Endodermal cell (in vitro differentiated cells): Measurements from ENCODE around the gene MECR. TPM values are rescaled to one million over a fixed set of nuclear protein-coding genes. Genes with fewer than 3 reads are reported as not detected.

ENCODE experiments used
- DNase-seq: peaks from one replicate; pipeline ENCODE4 v3.0.0-alpha.2; 2017
- H3K27ac ChIP-seq: 2 replicates; pipeline ENCODE4 v1.5.1; 2013; ENCODE audit warnings: mild to moderate bottlenecking, low read depth, low read length, moderate library complexity
- H3K27me3 ChIP-seq: 2 replicates; pipeline ENCODE4 v1.6.1; 2013; ENCODE audit warnings: mild to moderate bottlenecking, low read length, moderate library complexity; ENCODE audit not compliant: insufficient read depth, control insufficient read depth, poor library complexity, severe bottlenecking
- H3K36me3 ChIP-seq: 2 replicates; pipeline ENCODE4 v1.7.0; 2013; ENCODE audit warnings: mild to moderate bottlenecking, low read length, moderate library complexity; ENCODE audit not compliant: control insufficient read depth, insufficient read depth
- H3K4me1 ChIP-seq: one replicate; pipeline ENCODE4 v1.7.0; 2013; ENCODE audit warnings: low read length; ENCODE audit not compliant: control insufficient read depth, insufficient read depth
- H3K4me3 ChIP-seq: 2 replicates; pipeline ENCODE4 v1.5.1; 2013; ENCODE audit warnings: mild to moderate bottlenecking, low read length, moderate library complexity
- H3K9ac ChIP-seq: 2 replicates; pipeline ENCODE4 v1.6.1; 2013; ENCODE audit warnings: mild to moderate bottlenecking, low read length, moderate library complexity; ENCODE audit not compliant: poor library complexity, severe bottlenecking; ENCODE audit errors: extremely low read depth
- H3K9me3 ChIP-seq: 2 replicates; pipeline ENCODE4 v1.6.1; 2013; ENCODE audit warnings: mild to moderate bottlenecking, low read length, moderate library complexity; ENCODE audit not compliant: control insufficient read depth
- H3K27ac Mint-ChIP-seq: 2 replicates; pipeline ENCODE4 v1.8.0; 2020; ENCODE audit warnings: mixed read lengths
- H3K27me3 Mint-ChIP-seq: 2 replicates; pipeline ENCODE4 v1.8.0; 2021; ENCODE audit warnings: mild to moderate bottlenecking, mixed read lengths; ENCODE audit not compliant: insufficient read depth
- H3K36me3 Mint-ChIP-seq: 2 replicates; pipeline ENCODE4 v1.8.0; 2020; ENCODE audit warnings: low read depth, mixed read lengths
- H3K4me1 Mint-ChIP-seq: 2 replicates; pipeline ENCODE4 v1.8.0; 2020; ENCODE audit warnings: mixed read lengths
- H3K4me3 Mint-ChIP-seq: 2 replicates; pipeline ENCODE4 v1.8.0; 2020; ENCODE audit warnings: mild to moderate bottlenecking, moderate library complexity, mixed read lengths
- H3K9me3 Mint-ChIP-seq: 2 replicates; pipeline ENCODE4 v1.8.0; 2020; ENCODE audit warnings: mild to moderate bottlenecking, mixed read lengths
- CTCF ChIP-seq: fragments of 200-600 bp; sonication (generic); conservative IDR thresholded peaks from 2 replicates; pipeline ENCODE4 v1.5.0; 2021; ENCODE audit warnings: antibody characterized with exemption, mild to moderate bottlenecking
- WGBS, 2 experiments: methylation state at CpG; one replicate each; pipeline versions ENCODE4 v1.1.5 to v1.1.7; 2013; ENCODE audit warnings: missing lambda C conversion rate in 2 of 2, mixed read lengths in 1 of 2; ENCODE audit not compliant: insufficient coverage in 1 of 2, insufficient read length in 1 of 2; 5-methylcytosine and 5-hydroxymethylcytosine counted together
- total RNA-seq, 2 donors: library from RNA; stranded (reverse); fragmentation: NEBNext Ultra II Directional in 1 of 2; extraction: Animal tissue kit (Norgen Biotek cat#: 25700) in 1 of 2; gene quantifications; 2 replicates in 1 of 2; 3 replicates in 1 of 2; pipeline ENCODE4 v1.2.1, GENCODE V29; 2021

MECR gene
- total RNA-seq, 2 donors from 2014 or later, result 33.3 to 38.2 TPM

DNA sequence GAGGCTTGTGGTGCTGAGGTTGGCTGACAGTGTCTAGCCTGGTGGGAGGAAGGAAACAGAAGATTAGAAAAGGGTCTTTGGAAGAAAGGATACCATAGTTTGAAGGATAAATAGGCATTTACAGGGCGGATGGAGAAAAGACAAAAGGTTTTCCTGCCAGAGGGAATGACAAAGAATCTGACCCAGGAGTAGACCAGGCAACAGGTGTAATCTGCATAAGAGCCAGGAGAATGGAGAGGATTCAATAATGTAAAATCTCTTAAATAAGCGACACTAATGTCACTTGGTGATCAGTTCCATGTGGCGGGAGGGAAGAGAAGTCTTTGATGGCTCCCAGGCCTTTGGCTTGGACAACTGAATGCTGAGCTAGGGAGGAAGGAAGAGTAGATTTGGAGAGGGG, 9.4 kb downstream of the MECR start:
- no peaks in the 10 kb centered on the region for H3K4me1 ChIP-seq
- WGBS, 2 experiments, result 93 to 94% methylated on average over 3 of the region's 3 CpGs
- DNase-seq, result no peak
- Mint-ChIP-seq H3K4me3 (no peak overlapping the region), H3K36me3 (peaks cover 22% of the 10 kb centered on the region), H3K9me3 (no peaks in the 10 kb centered on the region), H3K27ac (no peak overlapping the region), H3K27me3 (no peaks in the 10 kb centered on the region), H3K4me1 (peaks cover 16% of the 10 kb centered on the region)
- no peak overlapping the region for H3K4me3 ChIP-seq
- H3K27me3 ChIP-seq, result no peaks in the 10 kb centered on the region
- peaks cover 11% of the 10 kb centered on the region for H3K36me3 ChIP-seq
- no peak overlapping the region for H3K27ac ChIP-seq
- no peak overlapping the region for H3K9ac ChIP-seq
- H3K9me3 ChIP-seq, result no peaks in the 10 kb centered on the region
- TF ChIP-seq CTCF, result no peak

DNA sequence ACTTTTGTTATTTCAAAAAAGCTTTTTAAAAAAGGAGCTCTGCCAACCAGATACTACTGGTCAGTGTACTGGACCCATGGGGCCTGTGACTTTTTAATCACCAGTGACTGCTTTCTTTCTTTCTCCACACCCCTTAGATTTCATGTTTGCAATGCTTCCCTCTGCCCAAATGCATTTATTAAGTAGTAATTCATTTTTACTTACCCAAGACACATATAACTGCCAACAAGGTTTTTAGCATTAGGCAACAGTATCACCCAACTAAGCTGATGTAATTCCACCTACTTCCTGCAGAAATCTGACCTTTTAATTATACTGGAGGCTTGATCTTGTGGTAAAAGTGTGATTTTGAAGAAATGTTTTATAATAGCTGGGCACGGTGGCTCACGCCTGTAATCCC, 12.5 kb downstream of the MECR start:
- Mint-ChIP-seq H3K27me3 (no peaks in the 10 kb centered on the region), H3K4me3 (no peak overlapping the region), H3K36me3 (peaks cover 35% of the 10 kb centered on the region), H3K9me3 (no peaks in the 10 kb centered on the region), H3K27ac (peak overlapping the region; percentile 54), H3K4me1 (peaks cover 20% of the 10 kb centered on the region)
- H3K9ac ChIP-seq, result no peak overlapping the region
- H3K9me3 ChIP-seq, result no peaks in the 10 kb centered on the region
- H3K4me3 ChIP-seq, result no peak overlapping the region
- H3K27ac ChIP-seq, result no peak overlapping the region
- H3K4me1 ChIP-seq, result no peaks in the 10 kb centered on the region
- H3K27me3 ChIP-seq, result no peaks in the 10 kb centered on the region
- 91% methylated on average over 2 of the region's 2 CpGs; no CpG with 5 or more reads in 1 of the 2 experiments for WGBS, 2 experiments
- H3K36me3 ChIP-seq, result peaks cover 30% of the 10 kb centered on the region
- DNase-seq, result no peak
- no peak for TF ChIP-seq CTCF

- H3K27ac Mint-ChIP-seq, result no peak overlapping the region
- H3K4me3 ChIP-seq, result no peak overlapping the region
- H3K27me3 ChIP-seq, result no peaks in the 10 kb centered on the region
- H3K36me3 ChIP-seq, result peaks cover 30% of the 10 kb centered on the region
- WGBS, 2 experiments, result 94 to 100% methylated on average over 1 to 2 of the region's 2 CpGs
- H3K27me3 Mint-ChIP-seq, result no peaks in the 10 kb centered on the region
- H3K4me3 Mint-ChIP-seq, result no peak overlapping the region
- peaks cover 20% of the 10 kb centered on the region for H3K4me1 Mint-ChIP-seq
- H3K9ac ChIP-seq, result no peak overlapping the region
- peaks cover 40% of the 10 kb centered on the region for H3K36me3 Mint-ChIP-seq
- DNase-seq, result no peak
- H3K9me3 ChIP-seq, result no peaks in the 10 kb centered on the region
- H3K27ac ChIP-seq, result no peak overlapping the region
- TF ChIP-seq CTCF, result no peak
- no peaks in the 10 kb centered on the region for H3K9me3 Mint-ChIP-seq
- H3K4me1 ChIP-seq, result no peaks in the 10 kb centered on the region
Measured at GRCh38 chr1:29217633-29218032, 13.1 kb downstream of the MECR start.
